Myocyte (in vitro differentiated cells): ENCODE measurements around the gene DEFB124. TPM values are rescaled to one million over a fixed set of nuclear protein-coding genes. Genes with fewer than 3 reads are reported as not detected.
"Not testable (repeated sequence)": the region's sequence is repeated elsewhere in the genome, so short reads cannot be mapped to it uniquely, and the experiment has no call there.

Experiments used
- DNase-seq: peaks from one replicate; pipeline ENCODE4 v3.0.0-alpha.2; 2012; ENCODE audit warnings: low read depth
- polyA plus RNA-seq: library from polyadenylated mRNA; unstranded; fragments of >200 nt; gene quantifications from one replicate; pipeline ENCODE4 v1.2.1, GENCODE V29; 2012; ENCODE audit warnings: missing spikeins
- total RNA-seq: library from RNA; depleted of rRNA; stranded (reverse); fragments of >200 nt; gene quantifications from 2 replicates; pipeline ENCODE4 v1.2.3, GENCODE V29; 2014

The DEFB124 gene
- total RNA-seq = not detected in 2 replicates
- not detected for polyA plus RNA-seq

GRCh38 chr20:31474758-31475427, at the start of gene DEFB124, which contains the start of gene REM1:
TSS of gene DEFB124 (minus strand) at chr20:31475127. CDS start at chr20:31473013, 2,114 bp downstream.
TSS of gene REM1 (plus strand) at chr20:31475288. CDS start at chr20:31476446, 1,158 bp downstream.
- DNase-seq = no peak

GRCh38 chr20:31523361-31524283, 48.7 kb upstream of the DEFB124 start:
- no peak for DNase-seq

GRCh38 chr20:31522731-31523130, 47.8 kb upstream of the DEFB124 start:
- DNase-seq = no peak

GRCh38 chr20:31521267-31521666, 46.3 kb upstream of the DEFB124 start:
- not testable (repeated sequence) for DNase-seq

GRCh38 chr20:31517373-31517772, 42.4 kb upstream of the DEFB124 start:
- DNase-seq = peak; percentile 84

- no peak for DNase-seq
Observed at GRCh38 chr20:31516651-31517050, 41.7 kb upstream of the DEFB124 start.

- no peak for DNase-seq
Observed at GRCh38 chr20:31516166-31516565, 41.2 kb upstream of the DEFB124 start.

- DNase-seq = no peak
Observed at GRCh38 chr20:31515775-31516107, 40.8 kb upstream of the DEFB124 start.

- DNase-seq = no peak
Observed at GRCh38 chr20:31515072-31515774, 40.3 kb upstream of the DEFB124 start.

- peak; percentile 93 for DNase-seq
Observed at GRCh38 chr20:31514154-31515071, 39.5 kb upstream of the DEFB124 start, which contains the start of gene HM13. TSS of gene HM13 (plus strand) at chr20:31514442. CDS start at chr20:31514552, 110 bp downstream.

- DNase-seq = no peak
Observed at GRCh38 chr20:31508517-31509244, 33.8 kb upstream of the DEFB124 start.

GRCh38 chr20:31505903-31506302, 31.0 kb upstream of the DEFB124 start:
- DNase-seq = no peak

GRCh38 chr20:31502884-31503673, 28.2 kb upstream of the DEFB124 start:
- peak; percentile 84 for DNase-seq

GRCh38 chr20:31500527-31500926, 25.6 kb upstream of the DEFB124 start:
- no peak for DNase-seq

GRCh38 chr20:31497838-31498540, 23.1 kb upstream of the DEFB124 start:
- peak; percentile 40 for DNase-seq

- peak; percentile 37 for DNase-seq
Observed at GRCh38 chr20:31496761-31497295, 21.9 kb upstream of the DEFB124 start.

- peak; percentile 19 for DNase-seq
Observed at GRCh38 chr20:31494131-31494530, 19.2 kb upstream of the DEFB124 start.

- DNase-seq = no peak
Observed at GRCh38 chr20:31490752-31491151, 15.8 kb upstream of the DEFB124 start.
